Measurements from ENCODE around the gene DNTT.
A peak's percentile ranks its signal among the peaks of the same experiment; 100 is the strongest.

The DNTT gene

DNA sequence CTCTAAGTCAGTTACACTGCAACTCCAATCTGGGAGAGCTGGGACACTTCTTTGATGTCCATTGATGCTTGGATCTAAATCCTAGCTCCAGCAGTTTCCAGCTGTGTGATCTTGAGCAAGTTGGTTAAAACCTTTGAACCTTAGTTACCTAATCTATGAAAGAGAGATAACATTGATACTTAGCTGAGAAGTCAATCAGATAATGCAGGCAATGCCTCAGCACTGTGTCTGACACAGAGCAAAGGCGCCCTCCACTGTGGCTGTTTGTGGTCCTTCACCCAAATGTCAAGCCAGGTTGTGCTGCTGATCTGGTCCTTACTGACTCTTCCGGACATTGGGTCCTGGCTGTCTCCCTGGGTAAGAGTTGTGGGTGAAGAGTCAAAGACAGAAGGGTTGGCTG is 20.2 kb downstream of the DNTT start:
- H3K27ac ChIP-seq = no peak overlapping the region
- TF ChIP-seq, protein P1, sequence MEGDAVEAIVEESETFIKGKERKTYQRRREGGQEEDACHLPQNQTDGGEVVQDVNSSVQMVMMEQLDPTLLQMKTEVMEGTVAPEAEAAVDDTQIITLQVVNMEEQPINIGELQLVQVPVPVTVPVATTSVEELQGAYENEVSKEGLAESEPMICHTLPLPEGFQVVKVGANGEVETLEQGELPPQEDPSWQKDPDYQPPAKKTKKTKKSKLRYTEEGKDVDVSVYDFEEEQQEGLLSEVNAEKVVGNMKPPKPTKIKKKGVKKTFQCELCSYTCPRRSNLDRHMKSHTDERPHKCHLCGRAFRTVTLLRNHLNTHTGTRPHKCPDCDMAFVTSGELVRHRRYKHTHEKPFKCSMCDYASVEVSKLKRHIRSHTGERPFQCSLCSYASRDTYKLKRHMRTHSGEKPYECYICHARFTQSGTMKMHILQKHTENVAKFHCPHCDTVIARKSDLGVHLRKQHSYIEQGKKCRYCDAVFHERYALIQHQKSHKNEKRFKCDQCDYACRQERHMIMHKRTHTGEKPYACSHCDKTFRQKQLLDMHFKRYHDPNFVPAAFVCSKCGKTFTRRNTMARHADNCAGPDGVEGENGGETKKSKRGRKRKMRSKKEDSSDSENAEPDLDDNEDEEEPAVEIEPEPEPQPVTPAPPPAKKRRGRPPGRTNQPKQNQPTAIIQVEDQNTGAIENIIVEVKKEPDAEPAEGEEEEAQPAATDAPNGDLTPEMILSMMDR (conservative IDR thresholded peaks at IDR 0.05) = no peak
- TF ChIP-seq ZFX (IDR thresholded peaks at IDR 0.05) = no peak

DNA sequence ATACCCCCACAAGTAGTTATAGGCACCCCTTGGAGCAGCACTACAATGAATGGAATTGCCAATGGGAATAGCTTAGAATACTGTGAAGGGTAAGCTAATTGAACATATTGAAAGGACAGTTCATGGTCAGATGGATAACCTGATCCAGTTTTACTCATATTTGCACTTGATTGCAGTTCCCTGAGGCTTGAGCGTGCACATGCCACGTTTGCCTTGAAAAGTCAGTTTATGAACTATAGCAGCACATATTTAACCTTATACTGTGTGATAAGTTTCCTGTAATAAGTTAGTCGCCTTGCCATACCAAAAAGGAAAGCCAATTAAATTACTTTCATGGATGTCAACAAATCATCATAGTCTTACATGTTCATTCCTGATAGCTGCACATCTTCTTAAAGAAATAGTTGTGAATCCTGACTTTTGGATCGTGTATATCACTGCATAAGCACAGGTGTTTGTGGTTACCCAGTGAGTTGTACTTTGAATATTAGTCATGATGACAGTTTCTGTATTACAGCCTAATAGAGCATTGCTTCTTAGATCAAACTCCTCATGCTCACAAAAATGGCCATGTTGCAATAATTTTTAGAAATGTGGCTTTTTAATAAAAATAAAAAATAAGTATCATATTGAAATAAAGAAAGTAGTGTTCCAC is 21.6 kb downstream of the DNTT start:
- H3K27ac ChIP-seq = no peak overlapping the region
- TF ChIP-seq ZFX (IDR thresholded peaks at IDR 0.05) = no peak
- TF ChIP-seq, protein P1 (conservative IDR thresholded peaks at IDR 0.05) = no peak

DNA sequence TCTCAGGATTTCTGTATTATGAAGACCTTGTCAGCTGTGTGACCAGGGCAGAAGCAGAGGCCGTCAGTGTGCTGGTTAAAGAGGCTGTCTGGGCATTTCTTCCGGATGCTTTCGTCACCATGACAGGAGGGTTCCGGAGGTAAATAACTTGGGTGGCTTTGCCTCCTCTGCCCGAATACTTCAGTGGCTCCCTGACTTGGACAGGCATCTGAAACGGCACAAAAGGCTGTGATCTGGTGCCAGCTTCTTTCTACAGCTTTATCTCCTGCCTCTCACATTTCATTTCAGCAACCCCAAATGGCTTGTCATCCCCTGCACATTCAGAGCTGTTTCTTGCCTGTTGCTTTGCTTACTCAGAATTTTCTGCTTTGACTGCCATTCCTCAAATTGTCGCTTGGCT is 23.2 kb downstream of the DNTT start:
- H3K27ac ChIP-seq = no peak overlapping the region
- no peak for TF ChIP-seq ZFX (IDR thresholded peaks at IDR 0.05)
- TF ChIP-seq, protein P1 (conservative IDR thresholded peaks at IDR 0.05) = no peak

DNA sequence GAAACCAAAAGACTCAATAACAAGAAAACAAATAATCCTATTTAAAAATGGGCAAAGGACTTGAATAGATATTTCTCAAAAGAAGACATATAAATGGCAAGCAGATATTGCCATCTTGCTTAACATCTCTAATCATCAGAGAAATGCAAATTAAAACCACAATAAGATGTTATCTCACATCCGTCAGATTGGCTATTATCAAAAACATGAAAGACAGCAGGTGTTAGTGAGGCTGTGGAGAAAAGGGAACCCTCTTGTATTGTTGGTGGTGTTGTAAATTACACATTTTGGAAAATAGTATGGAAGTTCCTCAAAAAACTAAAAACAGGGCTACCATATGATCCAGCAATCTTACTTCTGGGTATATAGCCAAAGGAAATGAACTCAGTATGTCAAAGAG is 28.9 kb downstream of the DNTT start:
- TF ChIP-seq ZFX (IDR thresholded peaks at IDR 0.05) = no peak
- TF ChIP-seq, protein P1 (conservative IDR thresholded peaks at IDR 0.05) = no peak
- no peak overlapping the region for H3K27ac ChIP-seq

DNA sequence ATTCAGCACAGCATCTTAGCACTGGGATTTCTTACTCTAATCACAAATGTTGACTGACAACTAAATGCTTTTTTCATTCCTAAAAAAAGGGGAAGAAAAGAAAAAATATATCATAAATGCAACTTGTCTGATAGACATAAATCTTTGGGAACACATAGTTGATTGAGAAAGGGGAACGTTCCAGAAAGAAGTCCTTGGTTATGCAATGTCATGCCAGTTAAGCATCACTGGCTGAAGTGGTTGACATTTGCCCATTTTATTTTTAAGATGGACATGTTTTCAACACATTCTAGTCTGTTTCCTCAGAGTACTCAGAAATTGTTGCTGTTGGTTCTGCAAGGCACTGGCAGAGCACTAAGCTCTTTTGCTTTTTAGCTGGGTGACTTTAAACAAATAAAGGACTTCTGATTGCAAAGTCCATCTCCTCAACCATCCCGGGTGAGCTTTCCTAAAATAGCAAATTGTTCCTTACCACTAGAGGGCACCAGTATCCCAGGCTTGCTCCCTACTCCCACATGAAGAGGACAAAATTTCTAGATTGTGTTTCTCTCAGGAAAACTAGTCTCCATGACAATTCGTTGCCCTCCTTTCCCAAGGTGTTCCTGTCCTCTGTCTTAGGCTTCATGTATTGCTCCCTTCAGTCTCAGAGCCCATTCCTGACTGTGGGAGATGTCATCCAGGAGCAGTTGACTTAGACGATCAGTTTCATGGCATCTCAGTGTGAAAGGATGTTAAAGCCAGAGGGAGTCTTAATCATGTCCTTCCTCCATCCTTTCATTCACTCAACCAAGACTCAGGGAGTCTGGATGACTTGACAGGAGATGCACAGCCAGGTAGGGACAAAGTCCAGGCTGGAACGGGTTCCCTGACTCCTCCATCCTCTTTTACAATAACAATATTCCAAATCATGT is 30.6 kb downstream of the DNTT start:
- no peak overlapping the region for H3K27ac ChIP-seq
- no peak for TF ChIP-seq ZFX (IDR thresholded peaks at IDR 0.05)
- TF ChIP-seq, protein P1 (conservative IDR thresholded peaks at IDR 0.05) = peak; percentile 93

DNA sequence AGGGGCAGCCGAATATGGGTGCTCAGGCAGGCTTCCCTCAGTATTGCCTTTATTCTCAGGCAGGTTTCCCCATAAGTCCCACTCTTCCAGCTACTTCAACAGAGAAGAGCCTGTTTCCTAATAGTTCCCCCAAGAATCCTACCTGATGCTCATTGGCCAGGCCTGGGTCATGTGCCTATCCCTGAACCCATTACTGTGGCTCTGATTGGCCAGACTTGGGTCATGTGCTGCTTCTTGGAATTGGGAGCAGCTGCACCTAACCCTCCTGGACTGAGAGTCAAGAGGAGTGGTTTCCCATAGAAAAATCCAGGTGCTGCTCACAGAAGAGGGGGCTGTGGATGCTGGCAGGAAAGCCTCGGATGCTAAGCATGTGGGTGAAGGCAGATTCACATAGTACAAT is 32.9 kb downstream of the DNTT start:
- TF ChIP-seq, protein P1 (conservative IDR thresholded peaks at IDR 0.05) = no peak
- TF ChIP-seq ZFX (IDR thresholded peaks at IDR 0.05) = no peak
- no peak overlapping the region for H3K27ac ChIP-seq

DNA sequence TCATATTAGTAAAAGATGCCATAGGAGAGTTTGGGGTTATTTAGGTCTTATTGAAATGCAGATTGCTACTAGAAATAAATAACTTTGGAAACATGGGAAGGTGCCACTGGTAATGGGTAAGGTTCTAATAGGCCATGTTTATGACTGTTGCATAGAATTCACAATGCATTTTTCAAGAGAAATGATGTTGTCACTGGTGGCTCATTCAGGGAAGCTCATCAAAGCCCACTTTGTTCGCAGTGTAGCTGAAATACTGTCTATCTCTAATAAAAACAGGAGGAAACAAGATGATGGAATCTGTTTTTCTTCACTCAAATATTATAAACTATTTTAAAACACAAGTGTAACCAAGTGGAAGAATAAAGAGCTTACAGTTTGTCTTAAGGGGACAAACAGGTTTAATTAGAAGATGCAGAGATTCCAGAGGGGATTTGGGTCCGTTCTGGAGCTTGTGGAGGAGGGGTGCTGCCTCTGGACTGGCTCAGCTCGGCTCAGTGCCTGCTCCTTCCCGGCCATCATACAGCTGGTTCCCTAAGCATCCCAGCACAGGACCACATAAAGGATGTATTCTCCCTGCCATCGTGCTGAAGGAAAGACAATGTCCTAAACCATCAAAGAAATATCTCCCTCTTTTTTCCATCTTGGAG is 34.2 kb downstream of the DNTT start:
- H3K27ac ChIP-seq = no peak overlapping the region
- TF ChIP-seq, protein P1 (conservative IDR thresholded peaks at IDR 0.05) = no peak
- no peak for TF ChIP-seq ZFX (IDR thresholded peaks at IDR 0.05)

Measured in C4-2B (cell line).